Thyroid gland (tissue), 4 donors: ENCODE results near the gene DKK3. TPM values are rescaled to one million over a fixed set of nuclear protein-coding genes. Genes with fewer than 3 reads are reported as not detected.

Source experiments
- DNase-seq, 2 donors: peaks; one replicate each; pipeline ENCODE4 v3.0.0-alpha.2; 2019
- H3K27ac ChIP-seq, 3 donors: fragments of 200-600 bp; sonication (generic); 1 replicate in 2 of 3; 2 replicates in 1 of 3; pipeline ENCODE4 v1.5.1; 2016 to 2019; ENCODE audit warnings: mild to moderate bottlenecking in 1 of 3, moderate library complexity in 1 of 3
- H3K27me3 ChIP-seq: fragments of 200-600 bp; sonication (generic); one replicate; pipeline ENCODE4 v1.5.1; 2019
- H3K36me3 ChIP-seq, 2 donors: fragments of 200-600 bp; sonication (generic); one replicate each; pipeline ENCODE4 v1.5.1; 2016 to 2019
- H3K4me1 ChIP-seq, 2 donors: fragments of 200-600 bp; sonication (generic); one replicate each; pipeline ENCODE4 v1.5.1; 2017 to 2019
- H3K4me3 ChIP-seq, 3 donors: fragments of 200-600 bp; sonication (generic); replicated peaks in 1 of 3; 1 replicate in 2 of 3; 2 replicates in 1 of 3; pipeline ENCODE4 v1.5.1; 2016; ENCODE audit warnings: mild to moderate bottlenecking in 1 of 3
- H3K9me3 ChIP-seq: fragments of 200-600 bp; sonication (generic); one replicate; pipeline ENCODE4 v1.5.1; 2017
- POLR2A ChIP-seq, 2 donors: fragments of 450-650 bp; IDR thresholded peaks; one replicate each; pipeline ENCODE4 v1.6.1; 2017; ENCODE audit warnings: antibody characterized with exemption in 2 of 2, mild to moderate bottlenecking in 2 of 2, moderate library complexity in 1 of 2
- WGBS, 2 donors: methylation state at CpG; one replicate each; pipeline ENCODE4 v1.1.5; 2017; 5-methylcytosine and 5-hydroxymethylcytosine counted together
- intact Hi-C: fragments of 100-400 bp; cut with DNase I; formaldehyde crosslinking; loops from one replicate; pipeline ENCODE4 v1.15.1; 2023
- total RNA-seq, 4 donors: library from RNA; depleted of rRNA; stranded (reverse); fragments of >200 nt; gene quantifications; one replicate each; pipeline ENCODE4 v1.2.3, GENCODE V29; 2016
- TF ChIP-seq, protein P1 (sequence below), 6 experiments: fragments of 200-600 bp in 3 of 6; fragments of 450-650 bp in 3 of 6; sonication (generic) in 3 of 6; IDR thresholded peaks; one replicate each; pipeline ENCODE4 v1.5.1; 2016 to 2019; ENCODE audit warnings: antibody characterized with exemption in 6 of 6, mild to moderate bottlenecking in 2 of 6, inconsistent platforms in 1 of 6, moderate library complexity in 1 of 6

The DKK3 gene
- total RNA-seq, 4 donors from 2014 or later, result 15.1 to 72.0 (median 27.3) TPM

DNA sequence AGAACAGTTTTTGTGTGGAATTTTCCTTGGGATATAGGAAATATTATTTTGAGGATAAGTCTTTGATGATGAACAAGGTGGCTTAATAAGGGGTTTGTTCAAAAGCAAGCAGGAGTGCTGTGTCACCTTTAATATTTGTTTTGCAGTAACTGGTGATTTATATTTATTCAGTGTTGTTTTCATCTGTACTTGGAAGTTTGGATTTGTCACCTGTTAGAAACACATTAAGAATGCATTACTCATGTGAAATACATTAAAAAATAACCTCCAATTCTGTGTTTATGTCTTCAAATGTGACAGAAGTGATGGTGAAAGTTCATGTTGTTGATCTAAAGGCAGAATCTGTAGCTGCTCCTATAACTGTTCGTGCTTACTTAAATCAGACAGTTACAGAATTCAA, 70.5 kb downstream of the DKK3 start:
- Histone ChIP-seq H3K9me3 (no peaks in the 10 kb centered on the region), H3K27me3 (no peaks in the 10 kb centered on the region), H3K36me3 (peaks cover 17 to 30% of the 10 kb centered on the region in 2 donors), H3K4me1 (no peaks in the 10 kb centered on the region), H3K4me3 (no peak overlapping the region), H3K27ac (no peak overlapping the region)
- DNase-seq, result no peak
- TF ChIP-seq POLR2A (IDR thresholded peaks at IDR 0.05), result no peak
- TF ChIP-seq, protein P1, sequence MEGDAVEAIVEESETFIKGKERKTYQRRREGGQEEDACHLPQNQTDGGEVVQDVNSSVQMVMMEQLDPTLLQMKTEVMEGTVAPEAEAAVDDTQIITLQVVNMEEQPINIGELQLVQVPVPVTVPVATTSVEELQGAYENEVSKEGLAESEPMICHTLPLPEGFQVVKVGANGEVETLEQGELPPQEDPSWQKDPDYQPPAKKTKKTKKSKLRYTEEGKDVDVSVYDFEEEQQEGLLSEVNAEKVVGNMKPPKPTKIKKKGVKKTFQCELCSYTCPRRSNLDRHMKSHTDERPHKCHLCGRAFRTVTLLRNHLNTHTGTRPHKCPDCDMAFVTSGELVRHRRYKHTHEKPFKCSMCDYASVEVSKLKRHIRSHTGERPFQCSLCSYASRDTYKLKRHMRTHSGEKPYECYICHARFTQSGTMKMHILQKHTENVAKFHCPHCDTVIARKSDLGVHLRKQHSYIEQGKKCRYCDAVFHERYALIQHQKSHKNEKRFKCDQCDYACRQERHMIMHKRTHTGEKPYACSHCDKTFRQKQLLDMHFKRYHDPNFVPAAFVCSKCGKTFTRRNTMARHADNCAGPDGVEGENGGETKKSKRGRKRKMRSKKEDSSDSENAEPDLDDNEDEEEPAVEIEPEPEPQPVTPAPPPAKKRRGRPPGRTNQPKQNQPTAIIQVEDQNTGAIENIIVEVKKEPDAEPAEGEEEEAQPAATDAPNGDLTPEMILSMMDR (IDR thresholded peaks at IDR 0.05), result no peak
- intact Hi-C loops, result loop anchor here (10.0 kb wide), 1 partner anchor 107 kb away; no protein-coding TSS in a partner anchor
- WGBS, 2 donors, result 98 to 100% methylated on average over 1 of the region's 1 CpG

DNA sequence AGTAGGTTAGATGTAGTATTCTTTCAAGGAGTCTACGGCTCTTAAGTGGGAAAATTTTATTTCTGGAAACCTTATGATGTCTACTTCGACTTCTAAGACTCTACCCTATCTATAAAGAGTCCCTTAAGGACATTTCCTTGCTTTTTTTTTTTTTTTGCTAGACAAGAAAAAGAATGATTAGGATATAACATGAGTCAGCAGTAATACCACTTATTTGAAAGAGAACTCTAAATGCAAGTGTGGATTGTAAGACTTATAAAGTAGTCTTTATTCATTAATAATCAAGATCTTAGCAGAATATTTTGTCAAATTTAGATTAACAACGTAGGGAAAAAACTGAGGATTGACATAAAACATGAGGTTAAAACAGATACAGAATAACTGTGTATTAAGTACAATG, 71.0 kb downstream of the DKK3 start:
- intact Hi-C loops, result loop anchor here (10.0 kb wide), 1 partner anchor 107 kb away; no protein-coding TSS in a partner anchor
- no peaks in the 10 kb centered on the region for H3K4me1 ChIP-seq
- H3K36me3 ChIP-seq, result peaks cover 13 to 25% of the 10 kb centered on the region in 2 donors
- no peak overlapping the region for H3K27ac ChIP-seq
- TF ChIP-seq POLR2A (IDR thresholded peaks at IDR 0.05), result no peak
- TF ChIP-seq, protein P1 (IDR thresholded peaks at IDR 0.05), result no peak
- no peak for DNase-seq
- no peaks in the 10 kb centered on the region for H3K9me3 ChIP-seq
- WGBS, 2 donors, result 86 to 89% methylated on average over 3 of the region's 3 CpGs
- H3K4me3 ChIP-seq, result no peak overlapping the region
- H3K27me3 ChIP-seq, result no peaks in the 10 kb centered on the region

DNA sequence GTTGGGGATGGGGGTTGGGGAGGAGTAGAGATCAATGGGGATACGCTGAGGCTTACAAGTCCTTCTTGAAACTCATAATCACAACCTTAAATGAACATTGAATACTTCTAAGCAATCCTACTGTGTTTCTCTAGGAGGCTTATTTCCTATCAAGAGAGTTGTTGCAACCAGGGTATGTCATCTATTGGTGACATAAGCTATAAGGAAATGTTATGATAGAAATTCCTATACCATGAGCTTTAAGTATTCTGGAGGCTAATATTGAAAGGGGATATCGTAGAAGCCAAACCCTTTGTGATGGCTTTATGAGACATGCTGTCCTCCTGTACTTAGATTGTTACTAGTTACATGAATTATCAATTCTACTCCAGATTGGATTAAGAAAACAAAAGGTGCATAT, 72.9 kb downstream of the DKK3 start:
- intact Hi-C loops, result loop anchor here (10.0 kb wide), 1 partner anchor 109 kb away; no protein-coding TSS in a partner anchor
- Histone ChIP-seq H3K4me3 (no peak overlapping the region), H3K27me3 (no peaks in the 10 kb centered on the region), H3K9me3 (no peaks in the 10 kb centered on the region), H3K36me3 (peaks cover 11 to 16% of the 10 kb centered on the region in 2 donors), H3K27ac (no peak overlapping the region), H3K4me1 (no peaks in the 10 kb centered on the region)
- TF ChIP-seq POLR2A (IDR thresholded peaks at IDR 0.05), result no peak
- TF ChIP-seq, protein P1 (IDR thresholded peaks at IDR 0.05), result no peak
- 100% methylated on average over 2 of the region's 2 CpGs for WGBS, 2 donors
- no peak for DNase-seq

DNA sequence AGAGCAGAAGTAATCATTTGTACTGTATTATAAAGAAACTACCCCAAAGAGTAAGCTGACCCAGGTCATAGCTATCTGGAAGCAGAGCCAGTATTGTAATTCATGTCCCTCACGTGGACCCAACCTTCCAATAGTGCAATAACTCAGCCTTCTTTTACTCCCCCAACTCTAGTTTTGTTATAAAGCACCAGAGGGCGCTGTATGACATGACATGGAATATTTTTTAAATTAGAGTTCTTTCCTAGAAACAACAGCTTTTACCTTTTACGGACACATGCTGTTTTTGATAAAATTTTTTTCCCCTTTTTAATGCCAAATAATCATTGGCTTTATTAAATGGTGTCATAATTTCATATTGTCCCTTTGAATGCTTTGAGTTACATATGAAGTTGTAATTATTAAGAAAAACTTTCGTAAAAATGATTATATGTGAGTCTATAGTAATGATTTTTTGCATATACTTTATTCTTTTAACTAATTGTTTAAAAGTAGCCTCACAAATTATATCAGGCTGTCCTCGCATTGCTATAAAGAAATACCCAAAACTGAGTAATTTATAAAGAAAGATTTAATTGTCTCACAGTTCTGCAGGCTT, 76.9 kb downstream of the DKK3 start:
- H3K4me1 ChIP-seq, result no peaks in the 10 kb centered on the region
- no peaks in the 10 kb centered on the region for H3K9me3 ChIP-seq
- no peak for TF ChIP-seq POLR2A (IDR thresholded peaks at IDR 0.05)
- TF ChIP-seq, protein P1 (IDR thresholded peaks at IDR 0.05), result peak in 5 of 6 experiments; percentile 33 to 61 (median 60)
- no peak for DNase-seq
- 68 to 69% methylated on average over 5 of the region's 5 CpGs for WGBS, 2 donors
- H3K27me3 ChIP-seq, result no peaks in the 10 kb centered on the region
- peaks cover 0 to 11% of the 10 kb centered on the region in 2 donors for H3K36me3 ChIP-seq
- H3K4me3 ChIP-seq, result no peak overlapping the region
- no peak overlapping the region for H3K27ac ChIP-seq
- intact Hi-C loops, result loop anchor here (10.0 kb wide), 1 partner anchor 113 kb away; no protein-coding TSS in a partner anchor

DNA sequence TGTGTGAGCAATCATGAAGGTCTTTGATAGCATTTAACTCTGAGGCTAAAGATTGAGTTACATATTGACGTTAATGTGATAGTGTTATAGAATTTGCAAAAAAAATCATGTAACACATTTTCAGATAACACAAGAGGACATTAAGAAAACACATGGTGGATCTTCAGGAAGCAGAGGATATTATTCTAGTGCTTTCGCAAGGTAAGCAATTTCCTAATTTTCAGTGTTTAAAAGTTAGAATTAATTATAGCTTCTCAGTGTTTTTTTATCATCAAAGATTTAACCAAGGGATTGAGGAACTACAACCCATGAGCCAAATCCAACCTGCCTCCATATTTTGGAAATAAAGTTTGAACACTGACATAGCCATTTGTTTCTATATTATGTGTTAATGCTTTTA, 78.5 kb downstream of the DKK3 start:
- intact Hi-C loops, result loop anchor here (10.0 kb wide), 2 partner anchors 115 to 355 kb away; no protein-coding TSS in a partner anchor
- WGBS, 2 donors, result 93 to 96% methylated on average over 2 of the region's 2 CpGs

More for the DNA sequence above, 78.5 kb downstream of the DKK3 start:
- Histone ChIP-seq H3K27ac (no peak overlapping the region), H3K4me1 (no peaks in the 10 kb centered on the region), H3K9me3 (no peaks in the 10 kb centered on the region), H3K4me3 (no peak overlapping the region), H3K27me3 (no peaks in the 10 kb centered on the region), H3K36me3 (peaks cover 0 to 6% of the 10 kb centered on the region in 2 donors)
- TF ChIP-seq, protein P1 (IDR thresholded peaks at IDR 0.05), result no peak
- TF ChIP-seq POLR2A (IDR thresholded peaks at IDR 0.05), result no peak
- no peak for DNase-seq
